IMR-90 (cell line): ENCODE measurements around the gene MACF1.

Experiments used
- CEBPB ChIP-seq: IDR thresholded peaks from 2 replicates; pipeline ENCODE4 v1.6.1; 2012; ENCODE audit warnings: low read depth, low read length, improper control_type of control experiment
- POLR2A ChIP-seq: IDR thresholded peaks from 2 replicates; pipeline ENCODE4 v1.6.1; 2012; ENCODE audit warnings: mild to moderate bottlenecking, low read depth, low read length
- TF ChIP-seq, protein P1 (sequence below): conservative IDR thresholded peaks from 2 replicates; pipeline ENCODE4 v1.5.1; 2012; ENCODE audit warnings: mild to moderate bottlenecking, low read depth, low read length, improper control_type of control experiment

DNA sequence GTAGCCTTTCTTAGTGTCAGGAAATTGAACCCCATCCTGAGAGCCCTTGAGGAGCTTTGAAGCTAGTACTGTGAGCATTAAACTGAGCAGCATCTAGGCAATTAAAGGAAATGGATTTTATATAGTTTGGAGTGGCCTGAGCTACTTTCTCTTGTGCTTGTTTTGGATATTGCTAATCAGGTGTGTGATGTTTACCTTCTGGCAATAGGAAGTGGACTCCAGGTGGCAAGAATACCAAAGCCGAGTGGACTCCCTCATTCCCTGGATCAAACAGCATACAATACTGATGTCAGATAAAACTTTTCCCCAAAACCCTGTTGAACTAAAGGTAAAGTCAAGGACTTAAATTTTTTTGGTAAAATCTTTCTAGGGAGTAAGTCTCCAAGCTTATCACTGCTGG is 79.4 kb downstream of the MACF1 start:
- TF ChIP-seq, protein P1, sequence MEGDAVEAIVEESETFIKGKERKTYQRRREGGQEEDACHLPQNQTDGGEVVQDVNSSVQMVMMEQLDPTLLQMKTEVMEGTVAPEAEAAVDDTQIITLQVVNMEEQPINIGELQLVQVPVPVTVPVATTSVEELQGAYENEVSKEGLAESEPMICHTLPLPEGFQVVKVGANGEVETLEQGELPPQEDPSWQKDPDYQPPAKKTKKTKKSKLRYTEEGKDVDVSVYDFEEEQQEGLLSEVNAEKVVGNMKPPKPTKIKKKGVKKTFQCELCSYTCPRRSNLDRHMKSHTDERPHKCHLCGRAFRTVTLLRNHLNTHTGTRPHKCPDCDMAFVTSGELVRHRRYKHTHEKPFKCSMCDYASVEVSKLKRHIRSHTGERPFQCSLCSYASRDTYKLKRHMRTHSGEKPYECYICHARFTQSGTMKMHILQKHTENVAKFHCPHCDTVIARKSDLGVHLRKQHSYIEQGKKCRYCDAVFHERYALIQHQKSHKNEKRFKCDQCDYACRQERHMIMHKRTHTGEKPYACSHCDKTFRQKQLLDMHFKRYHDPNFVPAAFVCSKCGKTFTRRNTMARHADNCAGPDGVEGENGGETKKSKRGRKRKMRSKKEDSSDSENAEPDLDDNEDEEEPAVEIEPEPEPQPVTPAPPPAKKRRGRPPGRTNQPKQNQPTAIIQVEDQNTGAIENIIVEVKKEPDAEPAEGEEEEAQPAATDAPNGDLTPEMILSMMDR, result no peak
- TF ChIP-seq POLR2A, result no peak
- TF ChIP-seq CEBPB, result no peak
